Mesenchymal stem cell (in vitro differentiated cells and primary cell): ENCODE results near the gene PTPRN2.

Experiments used
- DNase-seq: peaks from one replicate; pipeline ENCODE4 v3.0.0-alpha.2; 2013
- H2AFZ ChIP-seq: one replicate; pipeline ENCODE4 v1.6.1; 2013; ENCODE audit warnings: low read depth, mild to moderate bottlenecking, control low read depth, inconsistent platforms, low read length, moderate library complexity
- H2AK5ac ChIP-seq: 2 replicates; pipeline ENCODE4 v1.6.1; 2013; ENCODE audit warnings: low read length, moderate library complexity, mild to moderate bottlenecking, inconsistent platforms; ENCODE audit not compliant: severe bottlenecking
- H2BK120ac ChIP-seq: one replicate; pipeline ENCODE4 v1.6.1; 2013; ENCODE audit warnings: low read depth, mild to moderate bottlenecking, inconsistent platforms, low read length, moderate library complexity
- H2BK12ac ChIP-seq, 2 experiments: one replicate each; pipeline ENCODE4 v1.6.1; 2013; ENCODE audit warnings: inconsistent platforms in 2 of 2, low read length in 2 of 2, mild to moderate bottlenecking in 2 of 2, moderate library complexity in 2 of 2, control low read depth in 1 of 2
- H2BK15ac ChIP-seq: one replicate; pipeline ENCODE4 v1.6.1; 2013; ENCODE audit warnings: mild to moderate bottlenecking, low read depth, inconsistent platforms; ENCODE audit not compliant: poor library complexity, severe bottlenecking
- H2BK5ac ChIP-seq: 2 replicates; pipeline ENCODE4 v1.6.1; 2013; ENCODE audit warnings: low read depth, mild to moderate bottlenecking, low read length, control low read depth, inconsistent platforms; ENCODE audit not compliant: poor library complexity, severe bottlenecking
- H3K14ac ChIP-seq, 2 experiments: one replicate each; pipeline ENCODE4 v1.6.1; 2013; ENCODE audit warnings: inconsistent platforms in 2 of 2, low read length in 2 of 2, control low read depth in 1 of 2, mild to moderate bottlenecking in 1 of 2, moderate library complexity in 1 of 2
- H3K18ac ChIP-seq, 2 experiments: one replicate each; pipeline ENCODE4 v1.6.1; 2013; ENCODE audit warnings: inconsistent platforms in 2 of 2, low read length in 2 of 2, control low read depth in 1 of 2, low read depth in 1 of 2, mild to moderate bottlenecking in 1 of 2
- H3K23ac ChIP-seq, 2 experiments: one replicate each; pipeline ENCODE4 v1.6.1; 2013; ENCODE audit warnings: inconsistent platforms in 2 of 2, low read length in 2 of 2, mild to moderate bottlenecking in 2 of 2, moderate library complexity in 2 of 2, control low read depth in 1 of 2
- H3K27ac ChIP-seq: 2 replicates; pipeline ENCODE4 v1.5.1; 2013; ENCODE audit warnings: mild to moderate bottlenecking, moderate library complexity, low read length, control low read depth, inconsistent platforms; ENCODE audit not compliant: poor library complexity, severe bottlenecking
- H3K27me3 ChIP-seq, 2 experiments: 2 replicates each; pipeline versions ENCODE4 v1.6.1 to v1.7.0; 2013; ENCODE audit warnings: low read length in 2 of 2, mild to moderate bottlenecking in 2 of 2, moderate library complexity in 2 of 2, control low read depth in 1 of 2, inconsistent platforms in 1 of 2; ENCODE audit not compliant: control insufficient read depth in 1 of 2, insufficient read depth in 1 of 2
- H3K36me3 ChIP-seq, 2 experiments: 2 replicates each; pipeline versions ENCODE4 v1.6.1 to v1.7.0; 2013; ENCODE audit warnings: low read length in 2 of 2, control low read depth in 1 of 2, inconsistent platforms in 1 of 2, low read depth in 1 of 2, mild to moderate bottlenecking in 1 of 2; ENCODE audit not compliant: insufficient read depth in 2 of 2, control insufficient read depth in 1 of 2
- H3K4ac ChIP-seq, 2 experiments: one replicate each; pipeline ENCODE4 v1.6.1; 2013; ENCODE audit warnings: inconsistent platforms in 2 of 2, low read length in 2 of 2, mild to moderate bottlenecking in 2 of 2, moderate library complexity in 2 of 2, control low read depth in 1 of 2, low read depth in 1 of 2
- H3K4me1 ChIP-seq: 2 replicates; pipeline ENCODE4 v1.6.1; 2013; ENCODE audit warnings: low read depth, low read length, control low read depth; ENCODE audit not compliant: control insufficient read depth, insufficient read depth
- H3K4me2 ChIP-seq: 2 replicates; pipeline ENCODE4 v1.6.1; 2013; ENCODE audit warnings: low read length, mild to moderate bottlenecking, inconsistent platforms; ENCODE audit not compliant: poor library complexity, severe bottlenecking
- H3K4me3 ChIP-seq, 2 experiments: 2 replicates each; pipeline versions ENCODE4 v1.5.1 to v1.7.0; 2013; ENCODE audit warnings: low read length in 2 of 2, mild to moderate bottlenecking in 2 of 2, control low read depth in 1 of 2, low read depth in 1 of 2; ENCODE audit not compliant: insufficient read depth in 1 of 2
- H3K79me1 ChIP-seq: replicated peaks from 2 replicates; pipeline ENCODE4 v1.6.1; 2013; ENCODE audit warnings: mild to moderate bottlenecking, control low read depth, low read length, inconsistent platforms; ENCODE audit not compliant: poor library complexity, severe bottlenecking
- H3K9ac ChIP-seq: 2 replicates; pipeline ENCODE4 v1.7.0; 2013; ENCODE audit warnings: mild to moderate bottlenecking, low read length, moderate library complexity
- H3K9me3 ChIP-seq: 2 replicates; pipeline ENCODE4 v1.7.0; 2013; ENCODE audit warnings: mild to moderate bottlenecking, low read length; ENCODE audit not compliant: control insufficient read depth
- H4K8ac ChIP-seq: one replicate; pipeline ENCODE4 v1.6.1; 2013; ENCODE audit warnings: inconsistent platforms, mild to moderate bottlenecking, low read length, moderate library complexity
- H4K91ac ChIP-seq: one replicate; pipeline ENCODE4 v1.6.1; 2013; ENCODE audit warnings: mild to moderate bottlenecking, low read length, inconsistent platforms
- WGBS: methylation state at CpG from one replicate; pipeline ENCODE4 v1.1.7; 2013; ENCODE audit warnings: mixed read lengths; 5-methylcytosine and 5-hydroxymethylcytosine counted together

Gene PTPRN2

DNA sequence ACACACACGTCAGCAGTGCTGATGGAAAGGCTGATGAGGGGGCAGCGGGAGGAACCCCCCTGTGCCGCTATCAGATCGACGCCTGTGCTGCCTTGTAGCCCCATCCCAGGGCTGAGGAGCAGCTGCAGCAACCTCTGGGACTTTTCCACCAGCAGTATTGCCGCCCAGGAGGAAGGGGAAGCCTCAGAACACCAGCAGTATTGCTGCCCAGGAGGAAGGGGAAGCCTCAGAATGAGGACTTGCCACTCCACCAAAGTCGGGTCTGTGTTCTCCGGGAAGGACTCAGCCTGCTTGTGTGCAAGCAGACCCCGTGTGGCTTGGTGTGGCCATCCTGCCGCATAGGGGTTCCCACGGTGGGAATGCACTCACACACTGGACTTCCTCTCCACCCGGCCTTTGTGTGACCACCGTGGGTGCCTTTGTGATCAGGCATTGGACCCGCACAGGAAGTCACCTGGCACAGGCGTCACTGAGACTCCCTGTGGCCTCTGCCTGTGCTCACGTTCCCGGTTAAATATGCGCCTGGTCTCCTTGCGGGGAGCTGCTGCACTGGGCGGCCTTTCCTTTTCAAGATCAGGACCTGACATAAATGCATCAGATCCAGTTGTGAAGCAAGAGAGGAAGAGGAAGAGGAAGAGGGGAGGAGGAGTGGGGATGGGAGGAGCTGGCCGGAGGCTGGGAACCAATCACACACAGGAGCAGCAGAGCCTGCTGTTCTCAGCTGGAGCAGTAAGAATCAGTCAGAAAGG lies 1002.3 kb downstream of the PTPRN2 start:
- H2AFZ ChIP-seq, result no peak overlapping the region
- no peak overlapping the region for H2BK5ac ChIP-seq
- H4K91ac ChIP-seq, result no peak overlapping the region
- H3K27me3 ChIP-seq, result peaks cover 0 to 4% of the 10 kb centered on the region in 2 experiments
- no peak overlapping the region for H2AK5ac ChIP-seq
- no peak overlapping the region for H3K14ac ChIP-seq
- H2BK15ac ChIP-seq, result no peak overlapping the region
- H3K79me1 ChIP-seq, result no peaks in the 10 kb centered on the region
- no peak overlapping the region for H3K9ac ChIP-seq
- H3K4ac ChIP-seq, result no peak overlapping the region
- no peak overlapping the region for H2BK12ac ChIP-seq
- no peak overlapping the region for H3K4me3 ChIP-seq
- H3K18ac ChIP-seq, result no peak overlapping the region
- H3K4me1 ChIP-seq, result peaks cover 2% of the 10 kb centered on the region
- no peaks in the 10 kb centered on the region for H3K36me3 ChIP-seq
- WGBS, result 62% methylated on average over 21 of the region's 21 CpGs
- H3K4me2 ChIP-seq, result no peak overlapping the region
- H3K27ac ChIP-seq, result no peak overlapping the region
- no peak overlapping the region for H3K23ac ChIP-seq
- H2BK120ac ChIP-seq, result no peak overlapping the region
- H3K9me3 ChIP-seq, result no peaks in the 10 kb centered on the region
- DNase-seq, result no peak
- H4K8ac ChIP-seq, result no peak overlapping the region

DNA sequence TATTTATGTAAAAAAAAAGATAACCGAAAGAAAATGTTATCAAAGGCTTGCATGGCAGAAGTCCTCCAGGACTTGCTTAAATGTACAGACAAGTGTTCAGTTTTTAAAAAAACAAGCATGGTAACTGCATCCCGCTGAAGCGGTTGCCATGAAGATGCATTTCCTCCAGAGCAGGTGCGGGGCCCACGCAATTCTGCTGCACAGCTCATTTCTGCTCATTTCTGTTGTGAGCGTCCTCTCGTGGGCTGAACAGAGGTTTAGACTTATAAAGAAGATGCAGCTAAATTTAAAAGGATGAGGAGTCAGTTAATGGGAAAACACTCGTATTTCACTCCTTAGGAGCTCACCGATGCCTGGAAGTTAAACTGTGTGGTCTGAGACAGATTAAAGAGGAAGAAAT lies 1003.2 kb downstream of the PTPRN2 start:
- H3K9me3 ChIP-seq, result no peaks in the 10 kb centered on the region
- H3K4me2 ChIP-seq, result no peak overlapping the region
- no peak overlapping the region for H3K14ac ChIP-seq
- H2AK5ac ChIP-seq, result no peak overlapping the region
- no peak overlapping the region for H3K18ac ChIP-seq
- no peak overlapping the region for H2BK120ac ChIP-seq
- H2BK5ac ChIP-seq, result no peak overlapping the region
- 83% methylated on average over 9 of the region's 9 CpGs for WGBS
- DNase-seq, result no peak
- no peak overlapping the region for H3K27ac ChIP-seq
- H3K79me1 ChIP-seq, result no peaks in the 10 kb centered on the region
- H3K27me3 ChIP-seq, result peaks cover 0 to 4% of the 10 kb centered on the region in 2 experiments
- H4K91ac ChIP-seq, result no peak overlapping the region
- H2BK15ac ChIP-seq, result no peak overlapping the region
- peaks cover 2% of the 10 kb centered on the region for H3K4me1 ChIP-seq
- H4K8ac ChIP-seq, result no peak overlapping the region
- no peak overlapping the region for H2BK12ac ChIP-seq
- H3K9ac ChIP-seq, result no peak overlapping the region
- H3K23ac ChIP-seq, result no peak overlapping the region
- no peak overlapping the region for H3K4ac ChIP-seq
- H2AFZ ChIP-seq, result no peak overlapping the region
- no peak overlapping the region for H3K4me3 ChIP-seq
- H3K36me3 ChIP-seq, result no peaks in the 10 kb centered on the region

DNA sequence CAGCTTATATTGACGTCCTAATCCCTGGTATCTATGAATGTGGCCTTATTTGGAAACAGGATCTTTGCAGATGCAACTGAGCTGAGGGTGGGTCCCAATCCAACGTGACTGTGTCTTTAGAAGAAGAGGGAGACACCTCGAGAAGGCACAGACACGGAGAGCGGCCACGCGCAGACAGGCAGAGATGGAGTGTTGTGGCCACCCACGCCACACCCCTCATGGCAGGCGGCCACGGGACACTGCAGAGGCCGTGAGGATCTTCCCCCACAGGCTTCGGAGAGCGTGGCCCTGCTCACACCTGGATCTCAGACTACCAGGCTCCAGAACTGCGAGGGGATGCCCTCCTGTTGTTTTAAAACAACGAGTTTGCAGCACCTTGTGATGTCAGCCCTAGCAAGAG lies 1005.9 kb downstream of the PTPRN2 start:
- H3K9ac ChIP-seq, result no peak overlapping the region
- no peaks in the 10 kb centered on the region for H3K9me3 ChIP-seq

DNA sequence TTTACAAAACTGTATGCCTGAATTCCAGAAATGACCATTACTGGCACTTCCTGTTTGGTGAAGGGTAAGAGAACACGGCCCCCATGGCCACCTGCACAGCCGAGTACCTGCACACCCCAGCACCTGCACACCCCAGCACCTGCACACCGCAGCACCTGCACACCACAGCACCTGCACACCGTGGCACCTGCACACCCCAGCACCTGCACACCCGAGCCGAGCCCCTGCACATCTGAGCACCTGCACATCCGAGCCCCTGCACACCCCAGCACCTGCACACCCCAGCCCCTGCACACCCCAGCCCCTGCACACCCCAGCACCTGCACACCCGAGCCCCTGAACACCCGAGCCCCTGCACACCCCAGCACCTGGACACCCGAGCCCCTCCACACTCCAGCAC lies 1007.3 kb downstream of the PTPRN2 start:
- Histone ChIP-seq H3K4me2 (no peak overlapping the region), H4K8ac (no peak overlapping the region), H3K18ac (no peak overlapping the region), H3K9ac (no peak overlapping the region), H3K4ac (no peak overlapping the region), H2BK12ac (no peak overlapping the region), H3K79me1 (no peaks in the 10 kb centered on the region), H2AK5ac (no peak overlapping the region), H4K91ac (no peak overlapping the region), H2AFZ (no peak overlapping the region), H2BK15ac (no peak overlapping the region), H3K9me3 (no peaks in the 10 kb centered on the region), H2BK120ac (no peak overlapping the region), H3K4me3 (no peak overlapping the region), H3K27me3 (peaks cover 0 to 15% of the 10 kb centered on the region in 2 experiments), H3K23ac (no peak overlapping the region), H3K4me1 (peaks cover 2% of the 10 kb centered on the region), H3K27ac (no peak overlapping the region), H3K14ac (no peak overlapping the region), H3K36me3 (peaks cover 0 to 4% of the 10 kb centered on the region in 2 experiments), H2BK5ac (no peak overlapping the region)
- 61% methylated on average over 8 of the region's 10 CpGs for WGBS
- DNase-seq, result no peak

More for the DNA sequence above, 1005.9 kb downstream of the PTPRN2 start:
- H3K4me1 ChIP-seq, result peaks cover 2% of the 10 kb centered on the region
- no peak overlapping the region for H4K91ac ChIP-seq
- no peak overlapping the region for H3K27ac ChIP-seq
- no peaks in the 10 kb centered on the region for H3K36me3 ChIP-seq
- H3K4me2 ChIP-seq, result no peak overlapping the region
- H2BK5ac ChIP-seq, result no peak overlapping the region
- no peaks in the 10 kb centered on the region for H3K79me1 ChIP-seq
- no peak overlapping the region for H2AK5ac ChIP-seq
- no peak overlapping the region for H3K4ac ChIP-seq
- no peak overlapping the region for H3K4me3 ChIP-seq
- DNase-seq, result no peak
- no peak overlapping the region for H2BK12ac ChIP-seq
- H3K27me3 ChIP-seq, result peaks cover 0 to 8% of the 10 kb centered on the region in 2 experiments
- H4K8ac ChIP-seq, result no peak overlapping the region
- no peak overlapping the region for H2AFZ ChIP-seq
- no peak overlapping the region for H3K18ac ChIP-seq
- H2BK120ac ChIP-seq, result no peak overlapping the region
- 72% methylated on average over 15 of the region's 15 CpGs for WGBS
- H2BK15ac ChIP-seq, result no peak overlapping the region
- no peak overlapping the region for H3K23ac ChIP-seq
- H3K14ac ChIP-seq, result no peak overlapping the region
